Neural cell (in vitro differentiated cells): ENCODE results near the gene TIAL1.

Experiments
- CTCF ChIP-seq: fragments of 450-650 bp; IDR thresholded peaks from 2 replicates; pipeline ENCODE4 v1.5.1; 2014; ENCODE audit warnings: antibody characterized with exemption, mild to moderate bottlenecking, moderate library complexity; ENCODE audit not compliant: poor library complexity, severe bottlenecking
- RAD21 ChIP-seq: fragments of 450-650 bp; conservative IDR thresholded peaks from 2 replicates; pipeline ENCODE4 v1.6.1; 2014; ENCODE audit warnings: antibody characterized with exemption, mild to moderate bottlenecking, moderate library complexity
- REST ChIP-seq: IDR thresholded peaks from 2 replicates; pipeline ENCODE4 v1.6.1; 2012; ENCODE audit warnings: borderline replicate concordance

- TF ChIP-seq RAD21 (no peak), CTCF (no peak), REST (no peak)
Measured at GRCh38 chr10:119543814-119544642, 52.7 kb downstream of the TIAL1 start.
